ENCODE results near the gene FGF2.
"Not testable (repeated sequence)": the region's sequence is repeated elsewhere in the genome, so short reads cannot be mapped to it uniquely, and the experiment has no call there.

The FGF2 gene

DNA sequence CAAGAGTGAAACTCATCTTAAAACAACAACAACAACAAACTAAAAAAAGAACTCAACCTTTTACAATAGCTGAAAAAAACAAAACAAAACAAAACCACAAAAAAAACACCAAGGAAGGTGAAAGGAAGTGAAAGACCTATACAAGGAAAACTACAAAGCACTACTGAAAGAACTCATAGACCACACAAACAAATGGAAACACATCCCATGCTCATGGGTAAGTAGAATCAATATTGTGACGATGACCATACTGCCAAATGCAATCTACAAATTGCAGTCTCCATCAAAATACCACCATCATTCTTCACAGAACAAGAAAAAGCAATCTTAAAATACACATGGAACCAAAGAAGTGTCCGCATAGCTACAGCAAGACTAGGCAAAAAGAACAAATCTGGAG, 41.5 kb upstream of the FGF2 start:
- H3K4me3 ChIP-seq (ENCODE audit: low read depth, low read length), result no peak overlapping the region
- TF ChIP-seq, protein P1, sequence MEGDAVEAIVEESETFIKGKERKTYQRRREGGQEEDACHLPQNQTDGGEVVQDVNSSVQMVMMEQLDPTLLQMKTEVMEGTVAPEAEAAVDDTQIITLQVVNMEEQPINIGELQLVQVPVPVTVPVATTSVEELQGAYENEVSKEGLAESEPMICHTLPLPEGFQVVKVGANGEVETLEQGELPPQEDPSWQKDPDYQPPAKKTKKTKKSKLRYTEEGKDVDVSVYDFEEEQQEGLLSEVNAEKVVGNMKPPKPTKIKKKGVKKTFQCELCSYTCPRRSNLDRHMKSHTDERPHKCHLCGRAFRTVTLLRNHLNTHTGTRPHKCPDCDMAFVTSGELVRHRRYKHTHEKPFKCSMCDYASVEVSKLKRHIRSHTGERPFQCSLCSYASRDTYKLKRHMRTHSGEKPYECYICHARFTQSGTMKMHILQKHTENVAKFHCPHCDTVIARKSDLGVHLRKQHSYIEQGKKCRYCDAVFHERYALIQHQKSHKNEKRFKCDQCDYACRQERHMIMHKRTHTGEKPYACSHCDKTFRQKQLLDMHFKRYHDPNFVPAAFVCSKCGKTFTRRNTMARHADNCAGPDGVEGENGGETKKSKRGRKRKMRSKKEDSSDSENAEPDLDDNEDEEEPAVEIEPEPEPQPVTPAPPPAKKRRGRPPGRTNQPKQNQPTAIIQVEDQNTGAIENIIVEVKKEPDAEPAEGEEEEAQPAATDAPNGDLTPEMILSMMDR (IDR thresholded peaks at IDR 0.05; ENCODE audit: borderline replicate concordance, insufficient read depth, low read depth, low read length), result no peak

DNA sequence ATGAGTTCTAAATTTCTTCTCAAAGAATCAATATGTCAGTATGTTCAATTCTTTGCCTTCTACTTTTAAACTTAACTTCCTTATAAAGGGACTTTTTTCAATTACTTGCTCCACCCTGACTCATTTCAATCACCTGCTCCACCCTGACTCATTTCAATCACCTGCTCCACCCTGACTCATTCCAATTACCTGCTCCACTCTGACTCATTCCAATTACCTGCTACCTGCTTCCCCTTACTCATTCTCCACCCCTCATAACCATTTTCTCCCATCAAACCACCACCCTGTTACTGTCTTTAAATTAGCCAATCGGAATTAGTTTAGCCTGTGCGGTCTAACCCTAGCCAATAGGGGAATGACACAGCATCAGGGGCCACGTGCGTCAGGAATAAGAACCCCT, 40.3 kb upstream of the FGF2 start:
- not testable (repeated sequence) for H3K4me3 ChIP-seq (ENCODE audit: low read depth, low read length)

DNA sequence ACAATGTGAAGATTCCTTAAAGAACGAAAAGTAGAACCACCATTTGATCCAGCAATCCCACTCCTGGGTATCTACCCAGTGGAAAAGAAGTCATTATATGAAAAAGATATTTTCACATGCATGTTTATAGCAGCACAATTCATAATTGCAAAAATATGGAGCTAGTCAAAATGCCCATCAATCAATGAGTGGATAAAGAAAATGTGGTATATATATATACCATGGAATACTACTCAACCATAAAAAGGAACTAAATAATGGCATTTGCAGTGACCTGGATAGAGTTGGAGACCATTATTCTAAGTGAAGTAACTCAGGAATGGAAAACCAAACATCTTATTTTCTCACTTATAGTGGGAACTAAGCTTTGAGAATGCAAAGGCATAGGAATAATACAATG, 39.7 kb upstream of the FGF2 start:
- not testable (repeated sequence) for H3K4me3 ChIP-seq (ENCODE audit: low read depth, low read length)

DNA sequence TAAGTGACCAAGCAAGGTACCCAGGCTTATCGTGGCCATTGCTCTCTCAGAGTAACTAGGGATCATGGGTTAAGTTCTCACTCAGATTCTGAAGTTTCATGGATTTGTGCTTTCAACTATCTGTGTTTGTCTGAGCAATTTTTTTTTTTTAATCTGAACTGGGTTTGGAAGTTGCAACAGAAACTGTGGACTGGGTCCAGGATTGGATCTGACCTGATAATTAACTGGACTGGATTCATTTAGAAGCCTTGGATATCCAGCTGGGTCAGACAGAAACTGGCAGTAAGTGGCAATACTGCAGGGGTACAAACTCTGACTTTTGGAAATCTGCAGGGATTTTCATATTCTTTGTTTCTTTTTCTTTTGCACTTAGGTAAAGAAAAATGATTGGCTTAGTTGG, 38.7 kb upstream of the FGF2 start:
- no peak overlapping the region for H3K4me3 ChIP-seq (ENCODE audit: low read depth, low read length)
- TF ChIP-seq, protein P1 (IDR thresholded peaks at IDR 0.05; ENCODE audit: borderline replicate concordance, insufficient read depth, low read depth, low read length), result no peak

DNA sequence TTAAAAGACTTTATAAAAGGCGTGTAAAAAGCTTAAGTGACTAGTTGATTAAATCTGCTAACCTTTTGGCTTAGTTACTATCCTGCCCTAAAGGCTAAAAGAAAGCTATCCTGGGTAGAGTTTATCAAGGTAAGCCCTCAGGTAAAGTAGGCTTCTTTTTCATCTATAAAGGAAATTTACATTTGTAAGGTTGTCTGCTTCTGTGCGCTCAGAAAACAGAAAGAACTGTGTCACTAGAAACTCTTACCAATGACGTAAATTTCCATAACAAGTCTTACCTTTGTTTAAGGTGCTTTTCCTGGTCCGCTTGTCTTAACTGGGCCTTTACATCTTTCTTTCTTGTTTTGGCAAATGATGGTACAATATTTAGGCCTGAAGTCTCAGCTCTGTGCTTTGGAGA, 37.7 kb upstream of the FGF2 start:
- H3K4me3 ChIP-seq (ENCODE audit: low read depth, low read length), result no peak overlapping the region
- TF ChIP-seq, protein P1 (IDR thresholded peaks at IDR 0.05; ENCODE audit: borderline replicate concordance, insufficient read depth, low read depth, low read length), result no peak

DNA sequence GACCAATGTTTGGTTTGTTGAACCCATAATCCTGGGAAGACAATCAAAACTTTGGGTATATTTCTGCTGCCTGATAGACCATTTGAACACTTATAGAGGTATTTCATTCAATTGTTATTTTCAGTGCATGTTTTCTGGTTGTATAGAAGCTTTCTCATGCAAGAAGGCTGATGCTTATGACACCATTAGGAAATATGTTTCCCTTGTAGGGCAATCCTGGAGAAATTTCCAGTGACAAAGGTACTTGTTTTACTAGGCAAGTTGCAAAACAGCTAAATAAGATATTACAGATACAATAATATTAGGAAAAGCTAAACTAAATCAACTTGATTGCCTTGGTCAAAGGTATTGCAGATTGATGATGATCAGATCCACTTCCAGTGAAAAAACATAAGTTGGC, 32.8 kb upstream of the FGF2 start:
- H3K4me3 ChIP-seq (ENCODE audit: low read depth, low read length), result no peak overlapping the region
- TF ChIP-seq, protein P1 (IDR thresholded peaks at IDR 0.05; ENCODE audit: borderline replicate concordance, insufficient read depth, low read depth, low read length), result no peak

DNA sequence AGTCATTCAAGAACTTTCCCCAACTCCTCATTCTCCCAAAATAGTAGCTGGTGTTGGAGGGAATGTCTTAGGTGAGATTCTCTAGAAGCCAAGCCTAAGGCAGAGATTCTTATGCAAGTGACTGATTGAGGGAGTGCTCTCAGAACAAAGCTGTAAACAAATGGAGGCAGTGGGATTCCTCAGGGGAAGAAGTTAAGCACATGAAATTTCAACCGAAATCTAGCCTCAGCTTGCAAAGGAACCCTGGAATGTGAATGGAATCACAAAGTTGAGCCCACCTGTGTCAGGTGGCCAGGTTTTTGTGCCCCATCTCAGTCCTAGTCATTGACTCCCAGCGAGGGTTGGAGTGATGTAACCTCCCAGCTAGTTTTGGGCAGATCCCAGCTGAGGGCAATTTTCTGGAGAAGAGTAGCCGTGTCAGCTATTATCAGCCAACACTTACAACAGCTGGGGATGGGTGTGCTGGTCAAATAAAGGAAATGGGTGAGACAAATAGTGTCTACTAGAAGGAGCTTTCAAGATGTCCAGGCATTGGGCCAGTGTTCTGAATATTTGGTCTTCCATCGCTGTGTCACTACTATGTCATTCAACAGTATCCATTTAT, 29.7 kb upstream of the FGF2 start:
- no peak overlapping the region for H3K4me3 ChIP-seq (ENCODE audit: low read depth, low read length)
- TF ChIP-seq, protein P1 (IDR thresholded peaks at IDR 0.05; ENCODE audit: borderline replicate concordance, insufficient read depth, low read depth, low read length), result no peak

DNA sequence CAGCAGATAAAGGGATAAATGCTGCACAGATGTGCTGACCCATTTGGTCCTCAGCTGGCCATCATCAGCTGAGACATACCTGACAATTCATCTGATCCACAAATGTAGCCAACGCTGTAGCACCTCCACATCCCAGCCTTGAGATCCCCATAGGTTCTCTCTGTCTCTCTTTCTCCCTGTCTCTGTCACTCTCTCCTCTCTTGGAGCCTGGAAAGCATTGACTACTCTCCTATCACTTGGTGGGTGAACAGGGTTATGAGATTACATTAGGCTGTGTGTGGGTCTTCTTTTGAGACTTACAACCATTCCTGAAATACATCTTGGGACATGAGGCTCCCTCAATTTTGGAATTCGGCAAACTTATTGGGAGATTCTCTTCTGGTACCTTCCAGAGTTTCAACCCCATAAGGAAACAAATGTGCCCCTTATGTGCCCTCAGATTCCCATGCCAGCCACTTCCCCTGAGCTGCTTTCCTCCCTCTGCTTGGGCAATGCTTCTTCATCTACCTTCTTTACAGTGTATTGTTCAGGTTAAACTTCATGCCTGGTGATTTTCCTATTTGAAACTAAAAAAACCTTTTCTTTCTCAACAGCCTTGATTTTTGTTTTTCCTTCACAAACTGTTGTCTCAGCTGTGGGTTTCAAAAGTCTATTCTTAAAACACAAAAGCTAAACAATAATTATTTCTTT, 29.1 kb upstream of the FGF2 start:
- TF ChIP-seq, protein P1 (IDR thresholded peaks at IDR 0.05; ENCODE audit: borderline replicate concordance, insufficient read depth, low read depth, low read length), result no peak
- H3K4me3 ChIP-seq (ENCODE audit: low read depth, low read length), result no peak overlapping the region
